Measurements from ENCODE around the gene LINC00237.
A peak's percentile ranks its signal among the peaks of the same experiment; 100 is the strongest.

Gene LINC00237

GRCh38 chr20:21077809-21078345 is 28.3 kb downstream of the LINC00237 start:
- no peaks in the 10 kb centered on the region for H3K9me3 ChIP-seq (replicated peaks in 1 of 11)
- H3K4me1 ChIP-seq: no peaks in the 10 kb centered on the region
- no peaks in the 10 kb centered on the region for H3K36me3 ChIP-seq
- no peak overlapping the region for H3K27ac ChIP-seq
- no peaks in the 10 kb centered on the region; a peak in 1 of 22 replicates for H4K20me1 ChIP-seq
- no peak overlapping the region for H3K4me3 ChIP-seq
- no peaks in the 10 kb centered on the region for H3K27me3 ChIP-seq
- no peak for TF ChIP-seq Cebpa-rat (IDR thresholded peaks at IDR 0.05)
- H3K9ac ChIP-seq: no peak overlapping the region
- no peak overlapping the region for H3K4me2 ChIP-seq

GRCh38 chr20:21076073-21076472 is 30.1 kb downstream of the LINC00237 start:
- Histone ChIP-seq H3K36me3 (no peaks in the 10 kb centered on the region), H3K4me3 (no peak overlapping the region), H3K9ac (no peak overlapping the region), H3K4me2 (no peak overlapping the region), H4K20me1 (no peaks in the 10 kb centered on the region; a peak in 1 of 22 replicates), H3K27me3 (no peaks in the 10 kb centered on the region), H3K9me3 (replicated peaks in 1 of 11) (peaks cover 0 to 2% (median 0%) of the 10 kb centered on the region in 11 experiments; a peak in 1 of 22 replicates), H3K27ac (no peak overlapping the region), H3K4me1 (no peaks in the 10 kb centered on the region)
- no peak for TF ChIP-seq Cebpa-rat (IDR thresholded peaks at IDR 0.05)

- Histone ChIP-seq H3K4me1 (no peaks in the 10 kb centered on the region), H4K20me1 (no peaks in the 10 kb centered on the region; a peak in 1 of 22 replicates), H3K27ac (no peak overlapping the region), H3K9ac (no peak overlapping the region), H3K9me3 (replicated peaks in 1 of 11) (peaks cover 0 to 2% (median 0%) of the 10 kb centered on the region in 11 experiments; a peak in 1 of 22 replicates), H3K4me3 (no peak overlapping the region), H3K4me2 (no peak overlapping the region), H3K27me3 (no peaks in the 10 kb centered on the region), H3K36me3 (no peaks in the 10 kb centered on the region)
- TF ChIP-seq Cebpa-rat (IDR thresholded peaks at IDR 0.05): no peak
Measured at GRCh38 chr20:21075471-21075870, 30.7 kb downstream of the LINC00237 start.

GRCh38 chr20:21074605-21075336 is 31.4 kb downstream of the LINC00237 start:
- Histone ChIP-seq H3K9ac (no peak overlapping the region), H4K20me1 (no peaks in the 10 kb centered on the region; a peak in 1 of 22 replicates), H3K36me3 (no peaks in the 10 kb centered on the region), H3K4me3 (no peak overlapping the region), H3K27me3 (no peaks in the 10 kb centered on the region), H3K4me1 (no peaks in the 10 kb centered on the region), H3K9me3 (replicated peaks in 1 of 11) (peaks cover 0 to 2% (median 0%) of the 10 kb centered on the region in 11 experiments; a peak in 1 of 22 replicates), H3K4me2 (no peak overlapping the region), H3K27ac (no peak overlapping the region)
- TF ChIP-seq Cebpa-rat (IDR thresholded peaks at IDR 0.05): no peak

GRCh38 chr20:21067255-21067654 is 38.9 kb downstream of the LINC00237 start:
- no peak for TF ChIP-seq Cebpa-rat (IDR thresholded peaks at IDR 0.05)
- peaks cover 0 to 7% (median 0%) of the 10 kb centered on the region in 11 experiments; a peak in 4 of 22 replicates for H3K9me3 ChIP-seq (replicated peaks in 1 of 11)

GRCh38 chr20:21064924-21065323 is 41.2 kb downstream of the LINC00237 start:
- H3K4me3 ChIP-seq: no peak overlapping the region
- H3K4me1 ChIP-seq: no peaks in the 10 kb centered on the region
- H3K9ac ChIP-seq: no peak overlapping the region
- H3K4me2 ChIP-seq: no peak overlapping the region
- peaks cover 0 to 7% (median 0%) of the 10 kb centered on the region in 11 experiments; a peak in 3 of 22 replicates for H3K9me3 ChIP-seq (replicated peaks in 1 of 11)
- H3K36me3 ChIP-seq: no peaks in the 10 kb centered on the region
- H3K27ac ChIP-seq: no peak overlapping the region
- no peaks in the 10 kb centered on the region for H4K20me1 ChIP-seq
- H3K27me3 ChIP-seq: no peaks in the 10 kb centered on the region
- no peak for TF ChIP-seq Cebpa-rat (IDR thresholded peaks at IDR 0.05)

More at GRCh38 chr20:21067255-21067654, 38.9 kb downstream of the LINC00237 start:
- Histone ChIP-seq H3K4me1 (no peaks in the 10 kb centered on the region), H3K4me3 (no peak overlapping the region), H4K20me1 (no peaks in the 10 kb centered on the region), H3K27me3 (no peaks in the 10 kb centered on the region), H3K4me2 (no peak overlapping the region), H3K36me3 (no peaks in the 10 kb centered on the region), H3K9ac (no peak overlapping the region), H3K27ac (no peak overlapping the region)

- no peak for TF ChIP-seq Cebpa-rat (IDR thresholded peaks at IDR 0.05)
- Histone ChIP-seq H3K4me2 (no peak overlapping the region), H3K27me3 (no peaks in the 10 kb centered on the region), H3K4me1 (no peaks in the 10 kb centered on the region), H3K4me3 (no peak overlapping the region), H3K9ac (no peak overlapping the region), H3K36me3 (no peaks in the 10 kb centered on the region), H3K9me3 (replicated peaks in 1 of 11) (peaks cover 0 to 4% (median 0%) of the 10 kb centered on the region in 11 experiments; a peak in 1 of 22 replicates), H4K20me1 (no peaks in the 10 kb centered on the region), H3K27ac (no peak overlapping the region)
Measured at GRCh38 chr20:21063276-21063675, 42.9 kb downstream of the LINC00237 start.

- Histone ChIP-seq H4K20me1 (no peaks in the 10 kb centered on the region), H3K36me3 (no peaks in the 10 kb centered on the region), H3K4me2 (peak overlapping the region; percentile 40 to 91 (median 78)), H3K9ac (peak overlapping the region in 7 of 11 experiments; percentile 7 to 62 (median 35); a peak in 10 of 22 replicates), H3K4me3 (peak overlapping the region in 3 of 10 experiments; percentile 29 to 52 (median 37); a peak in 6 of 20 replicates), H3K27ac (peak overlapping the region in 5 of 11 experiments; percentile 23 to 66 (median 61); a peak in 9 of 22 replicates), H3K27me3 (no peaks in the 10 kb centered on the region), H3K9me3 (replicated peaks in 1 of 11) (peaks cover 0 to 15% (median 5%) of the 10 kb centered on the region in 11 experiments; a peak in 7 of 22 replicates), H3K4me1 (peaks cover 18 to 38% (median 33%) of the 10 kb centered on the region in 10 experiments)
- no peak for TF ChIP-seq Cebpa-rat (IDR thresholded peaks at IDR 0.05)
Measured at GRCh38 chr20:21053002-21053762, 53.0 kb downstream of the LINC00237 start.

- peak overlapping the region in 5 of 11 experiments; percentile 23 to 66 (median 61); a peak in 6 of 22 replicates for H3K27ac ChIP-seq
- no peaks in the 10 kb centered on the region for H4K20me1 ChIP-seq
- peak overlapping the region in 5 of 11 experiments; percentile 7 to 62 (median 40); a peak in 7 of 22 replicates for H3K9ac ChIP-seq
- TF ChIP-seq Cebpa-rat (IDR thresholded peaks at IDR 0.05): no peak
- H3K4me1 ChIP-seq: peaks cover 18 to 38% (median 33%) of the 10 kb centered on the region in 10 experiments
- peak overlapping the region; percentile 40 to 91 (median 78) for H3K4me2 ChIP-seq
- no peaks in the 10 kb centered on the region for H3K27me3 ChIP-seq
- peak overlapping the region in 2 of 10 experiments; percentile 37 to 52; a peak in 4 of 20 replicates for H3K4me3 ChIP-seq
- no peaks in the 10 kb centered on the region for H3K36me3 ChIP-seq
- peaks cover 0 to 15% (median 5%) of the 10 kb centered on the region in 11 experiments; a peak in 7 of 22 replicates for H3K9me3 ChIP-seq (replicated peaks in 1 of 11)
Measured at GRCh38 chr20:21052686-21053001, 53.5 kb downstream of the LINC00237 start.

Data from BLaER1 treated with 17β-estradiol and CSF1 and Interleukin-3, amounts not matched to agents 10 nM and 100 nM (cell line).